ENCODE measurements around the gene SLC1A4. TPM values are rescaled to one million over a fixed set of nuclear protein-coding genes. Genes with fewer than 3 reads are reported as not detected.

The SLC1A4 gene
- total RNA-seq, 1 donor from 2014 or later: 62.8 TPM

- intact Hi-C loops (cut with micrococcal nuclease): no loop called here
Measured at GRCh38 chr2:65069439-65069824, 80.2 kb downstream of the SLC1A4 start.

- intact Hi-C loops (cut with micrococcal nuclease): no loop called here
Measured at GRCh38 chr2:65070172-65070830, 81.1 kb downstream of the SLC1A4 start.

- intact Hi-C loops (cut with micrococcal nuclease): no loop called here
Measured at GRCh38 chr2:65070856-65071255, 81.7 kb downstream of the SLC1A4 start.

- intact Hi-C loops (cut with micrococcal nuclease): no loop called here
Measured at GRCh38 chr2:65071499-65072180, 82.4 kb downstream of the SLC1A4 start.

GRCh38 chr2:65072181-65072970, 83.2 kb downstream of the SLC1A4 start:
- intact Hi-C loops (cut with micrococcal nuclease): no loop called here

Other genes starting within 250 kb of the SLC1A4 start
- gene CEP68, start 67.0 kb downstream of the SLC1A4 start, total RNA-seq: 7.0 and 7.4 TPM in 2 replicates
- gene RAB1A, start 140.7 kb downstream of the SLC1A4 start, total RNA-seq: 66.2 and 70.2 TPM in 2 replicates
- 488 and 497 TPM in 2 replicates for gene ACTR2, start 238.4 kb downstream of the SLC1A4 start, total RNA-seq